IPS DF 4.7 (cell line): Measurements from ENCODE around the gene TFF1.

Source experiments
- DNase-seq: peaks from one replicate; pipeline ENCODE4 v3.0.0-alpha.2; 2013; ENCODE audit warnings: low spot score; ENCODE audit errors: extremely low read depth

TFF1 gene

DNA sequence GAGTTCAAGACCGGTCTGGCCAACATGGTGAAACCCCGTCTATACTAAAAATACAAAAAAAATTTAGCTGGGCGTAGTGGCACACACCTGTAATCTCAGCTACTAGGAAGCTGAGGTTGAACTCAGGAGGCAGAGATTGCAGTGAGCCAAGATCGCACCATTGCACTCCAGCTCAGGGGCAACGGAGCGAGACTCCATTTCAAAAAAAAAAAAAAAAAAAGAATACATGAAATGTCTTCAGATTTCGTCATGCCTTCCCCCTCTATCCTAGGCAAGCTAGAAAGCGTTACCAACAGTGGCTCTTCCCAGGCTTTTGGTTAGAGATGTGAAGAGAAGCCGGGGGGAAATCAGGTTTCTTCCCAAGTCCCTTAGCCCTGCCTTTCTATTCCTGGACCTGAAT is 3.6 kb downstream of the TFF1 start:
- DNase-seq = no peak

DNA sequence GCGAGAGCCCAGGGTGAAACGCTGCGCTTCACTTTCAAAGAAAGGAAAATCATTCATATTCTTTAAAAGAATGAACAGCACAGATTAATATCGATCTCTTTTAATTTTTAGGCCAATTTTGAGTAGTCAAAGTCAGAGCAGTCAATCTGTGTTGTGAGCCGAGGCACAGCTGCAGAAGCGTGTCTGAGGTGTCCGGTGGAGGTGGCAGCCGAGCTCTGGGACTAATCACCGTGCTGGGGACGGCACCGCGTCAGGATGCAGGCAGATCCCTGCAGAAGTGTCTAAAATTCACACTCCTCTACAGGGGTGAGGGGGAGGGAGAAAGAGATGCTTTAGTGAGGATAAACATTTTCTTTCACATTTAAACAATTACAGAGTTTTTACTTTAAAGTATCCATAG is 4.1 kb downstream of the TFF1 start:
- no peak for DNase-seq

DNA sequence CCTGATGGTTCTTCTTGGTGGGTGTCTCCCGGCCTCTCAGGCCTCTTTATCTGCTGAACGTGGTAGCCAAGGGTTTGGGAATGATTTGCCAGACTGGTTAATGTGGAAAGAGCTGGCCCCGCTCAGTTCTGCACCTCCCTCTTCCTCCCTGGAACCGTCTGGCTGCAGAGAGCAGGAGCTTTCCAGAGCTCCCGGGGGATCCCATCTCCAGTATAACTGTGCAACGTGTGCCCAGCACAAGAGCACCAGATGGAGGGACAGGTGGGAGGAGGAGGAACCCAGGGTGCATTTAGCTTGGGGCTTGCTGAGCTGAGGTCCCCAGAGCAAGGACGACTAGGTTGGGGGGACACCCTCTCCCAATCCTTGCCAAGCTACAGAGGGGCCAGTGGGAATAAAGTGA is 5.0 kb downstream of the TFF1 start:
- DNase-seq = no peak

DNA sequence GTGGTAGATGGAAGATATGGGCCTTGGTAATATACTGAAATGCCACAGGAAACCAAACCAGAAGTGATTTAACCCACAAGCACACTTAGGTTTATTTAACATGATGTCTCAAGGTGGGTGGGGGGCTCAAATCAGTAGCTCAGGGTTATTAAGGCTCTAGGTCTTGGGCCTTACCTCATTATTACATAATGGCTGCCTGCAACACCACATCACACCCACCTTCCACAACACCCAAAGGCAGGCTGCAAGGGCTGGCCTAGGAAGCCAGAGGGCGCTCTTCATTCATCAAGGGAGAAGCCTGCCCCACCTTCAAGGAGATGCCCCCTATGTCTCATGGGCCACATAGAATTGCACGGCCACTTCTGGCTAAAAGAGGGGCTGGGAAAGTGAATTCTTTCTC is 6.0 kb downstream of the TFF1 start:
- no peak for DNase-seq

DNA sequence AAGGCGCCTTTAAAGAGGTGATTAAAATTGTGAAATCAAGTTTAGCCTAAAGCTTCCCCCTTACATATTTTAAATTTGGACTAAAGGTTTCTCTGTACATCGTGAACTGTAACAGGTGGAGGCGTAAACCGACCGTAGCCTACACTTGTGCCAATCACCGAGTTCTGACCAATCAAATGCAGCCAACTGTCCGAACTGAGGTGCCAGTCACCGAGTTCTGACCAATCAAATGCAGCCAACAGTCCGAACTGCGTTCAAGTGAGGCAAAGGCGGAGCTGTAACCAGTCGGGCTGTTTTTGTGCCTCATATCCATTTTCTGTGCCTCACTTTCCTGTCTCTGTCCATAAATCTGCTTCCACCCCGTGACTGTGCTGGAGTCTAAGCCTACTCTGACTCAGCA is 7.4 kb downstream of the TFF1 start:
- no peak for DNase-seq

DNA sequence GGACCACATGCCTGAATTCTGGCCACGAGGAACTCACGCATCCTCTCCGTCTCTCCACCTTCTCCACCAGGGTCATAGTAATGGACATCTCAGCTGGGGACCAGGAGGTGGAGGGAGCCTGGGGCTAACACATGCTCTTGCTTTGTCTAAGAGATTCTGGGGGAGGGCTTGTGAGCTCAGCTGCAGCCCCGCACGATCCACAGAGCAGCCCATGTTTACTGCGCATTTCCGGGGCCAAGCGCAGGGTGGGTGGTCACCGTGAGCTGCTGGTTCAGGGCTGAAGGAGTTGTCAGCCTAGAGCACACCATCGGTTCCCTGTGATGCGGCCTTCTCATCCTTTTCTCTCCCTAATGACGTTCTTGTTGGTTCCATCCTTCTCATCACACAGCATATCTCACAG is 8.1 kb downstream of the TFF1 start:
- DNase-seq = no peak

DNA sequence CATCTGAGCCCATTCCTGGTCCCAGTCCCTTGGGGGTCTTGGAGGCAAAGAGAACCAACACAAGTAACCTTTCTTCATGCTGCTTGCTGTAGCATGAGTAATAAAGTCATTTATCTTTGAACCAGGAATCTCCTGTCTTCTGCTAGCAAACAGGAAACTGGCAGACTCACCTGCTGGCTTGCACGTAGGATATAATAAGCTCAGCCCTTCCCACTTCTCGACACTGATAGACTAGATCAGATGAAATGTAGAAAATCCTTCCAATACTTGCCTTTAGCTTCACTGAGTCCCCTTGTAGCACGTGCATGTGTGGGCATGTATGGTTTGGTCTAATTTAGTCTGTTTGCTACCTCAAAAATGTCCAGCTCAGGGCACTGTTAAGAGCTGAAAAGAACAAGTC is 9.0 kb downstream of the TFF1 start:
- no peak for DNase-seq

DNA sequence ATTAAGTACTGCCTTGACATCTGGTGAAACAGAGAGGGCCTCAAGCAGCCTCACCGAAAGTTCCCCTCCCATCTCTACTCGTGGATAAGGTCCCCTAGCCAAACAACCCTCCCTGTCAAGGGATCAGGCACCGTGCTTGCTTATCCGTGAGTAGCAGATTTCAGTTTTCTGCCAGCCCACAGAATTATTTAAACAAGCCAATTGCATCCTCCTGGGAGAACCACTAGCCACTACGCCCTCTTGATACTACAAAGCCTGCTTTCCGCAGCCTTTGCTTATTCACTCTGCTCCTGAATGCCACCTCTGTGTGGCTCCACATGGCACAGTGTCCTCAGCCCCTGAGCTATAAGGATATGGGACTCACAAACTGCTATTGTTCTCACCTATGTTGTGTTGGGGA is 9.7 kb downstream of the TFF1 start:
- DNase-seq = no peak

DNA sequence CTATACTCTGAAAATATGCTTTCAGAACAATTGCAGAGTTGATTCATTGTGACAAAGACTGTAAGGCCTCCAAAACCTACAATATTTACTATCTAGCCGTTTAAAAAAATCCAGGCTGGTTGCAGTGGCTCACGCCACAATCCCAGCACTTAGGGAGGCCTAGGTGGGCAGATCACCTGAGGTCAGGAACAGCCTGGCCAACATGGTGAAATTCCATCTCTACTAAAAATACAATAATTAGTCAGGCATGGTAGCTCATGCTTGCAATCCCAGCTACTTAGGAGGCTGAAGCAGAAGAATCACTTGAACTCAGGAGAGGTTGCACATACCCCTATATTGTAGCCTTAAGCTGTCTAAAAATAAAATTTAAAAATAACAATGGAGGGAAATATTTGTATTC is 10.3 kb downstream of the TFF1 start:
- DNase-seq = no peak

DNA sequence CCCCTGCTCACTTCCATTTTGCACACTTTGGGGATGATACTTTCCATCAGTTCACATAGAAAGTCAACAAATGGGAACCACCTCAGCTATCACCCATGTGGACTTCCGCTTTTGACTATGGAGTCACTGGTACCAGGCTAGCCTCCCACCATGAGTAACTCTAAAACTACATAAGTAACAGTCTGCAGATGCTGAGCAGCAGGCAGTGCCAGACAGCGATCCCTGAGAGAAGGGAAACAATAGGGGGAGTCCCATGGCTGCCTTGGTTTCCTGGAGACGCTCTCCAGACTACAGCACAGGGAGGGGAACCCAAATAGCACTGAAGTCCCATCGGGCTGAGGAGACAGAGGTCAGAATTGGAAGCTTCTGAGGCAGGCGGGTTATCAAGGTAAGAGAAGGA is 12.7 kb downstream of the TFF1 start:
- no peak for DNase-seq

DNA sequence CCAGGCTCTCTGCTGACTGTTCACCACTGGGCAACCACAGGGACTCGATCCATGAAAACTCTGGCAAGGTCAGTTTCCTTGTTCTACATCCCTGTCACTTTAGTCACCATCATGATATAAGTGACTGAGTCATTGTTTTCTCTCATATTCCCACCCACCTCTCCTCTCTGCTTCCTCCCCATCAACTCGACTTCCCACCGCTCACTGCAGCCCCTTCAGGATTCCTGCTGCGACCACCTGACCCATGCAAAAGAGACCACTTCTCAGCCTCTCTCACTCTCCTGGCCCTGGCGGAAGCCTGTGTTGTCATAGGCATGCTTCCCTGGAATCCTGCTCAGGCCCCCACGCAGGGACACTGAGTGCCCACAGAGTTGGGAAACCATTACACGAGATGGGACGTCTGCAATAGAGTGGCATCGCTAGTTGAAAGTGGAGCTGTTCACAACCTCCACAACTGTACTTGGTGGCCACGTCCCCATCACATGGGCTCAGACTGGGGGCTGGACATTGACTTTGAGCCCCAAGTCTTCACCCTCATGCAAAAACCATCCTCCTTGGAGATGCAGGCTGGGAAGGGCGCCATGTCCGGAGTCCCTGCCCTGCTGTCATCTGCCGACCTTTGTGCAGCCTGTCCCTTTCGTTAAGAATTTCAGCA is 13.8 kb downstream of the TFF1 start:
- no peak for DNase-seq

DNA sequence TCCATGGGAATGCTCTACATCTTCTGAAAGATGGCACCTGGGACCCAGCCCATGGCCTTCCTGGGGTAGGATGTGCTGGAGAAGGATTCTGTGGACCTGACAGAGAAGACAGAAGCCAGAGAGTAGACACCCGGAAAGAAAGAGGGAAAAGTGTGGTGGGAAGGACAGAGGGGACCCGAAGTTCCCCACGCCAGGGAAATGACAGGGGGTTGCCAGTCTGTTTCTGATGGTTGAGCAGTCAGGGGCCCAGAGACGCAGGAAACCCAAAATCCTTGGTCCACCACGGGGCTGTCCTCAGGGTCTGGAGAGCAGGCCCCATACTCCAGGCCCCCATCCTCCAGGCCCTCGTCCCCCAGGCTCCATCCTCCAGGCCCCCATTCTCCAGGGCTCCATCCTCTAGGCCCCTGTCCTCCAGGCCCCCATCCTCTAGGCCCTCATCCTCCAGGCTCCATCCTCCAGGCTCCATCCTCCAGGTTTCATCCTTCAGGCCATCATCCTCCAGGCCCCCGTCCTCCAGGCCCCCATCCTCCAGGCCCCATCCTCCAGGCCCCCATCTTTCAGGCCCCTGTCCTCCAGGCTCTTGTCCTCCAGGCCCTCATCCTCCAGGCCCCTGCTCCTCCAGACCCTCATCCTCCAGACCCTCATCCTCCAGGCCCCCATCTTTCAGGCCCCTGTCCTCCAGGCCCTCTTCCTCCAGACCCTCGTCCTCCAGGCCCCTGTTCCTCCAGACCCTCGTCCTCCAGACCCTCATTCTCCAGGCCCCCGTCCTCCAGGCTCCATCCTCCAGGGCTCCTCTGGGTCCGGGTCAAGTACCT is 14.5 kb downstream of the TFF1 start:
- DNase-seq = no peak

DNA sequence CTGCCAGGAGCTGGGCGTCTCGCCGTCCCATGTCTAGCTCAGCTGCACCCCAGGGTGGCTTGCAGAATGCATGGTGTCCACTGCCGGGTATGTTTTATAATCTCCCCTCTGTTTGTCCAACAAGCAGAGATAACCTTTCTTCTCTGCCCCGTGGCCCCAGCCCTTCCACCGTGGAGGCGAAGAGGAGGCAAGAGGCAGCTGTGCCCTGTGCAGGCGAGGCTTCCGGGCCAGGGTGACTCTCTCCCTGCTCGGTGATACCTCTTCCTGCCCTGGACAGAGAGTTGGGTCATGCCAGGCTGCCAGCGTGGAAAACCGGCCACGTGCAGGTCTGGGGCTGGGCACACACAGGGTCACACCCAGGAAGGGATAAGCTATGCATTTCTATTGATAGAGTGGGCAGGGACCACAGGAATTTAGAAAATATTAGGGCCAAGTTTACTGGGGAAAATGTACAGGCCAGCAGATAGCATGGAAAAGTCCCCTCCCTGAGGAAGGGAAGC is 15.4 kb downstream of the TFF1 start, which contains the start of gene TFF2:
Gene TFF2, minus strand, starts transcription at position 68 of the 500 bp plus-strand sequence. Its CDS starts 37 bp downstream, at position 31.
- no peak for DNase-seq

DNA sequence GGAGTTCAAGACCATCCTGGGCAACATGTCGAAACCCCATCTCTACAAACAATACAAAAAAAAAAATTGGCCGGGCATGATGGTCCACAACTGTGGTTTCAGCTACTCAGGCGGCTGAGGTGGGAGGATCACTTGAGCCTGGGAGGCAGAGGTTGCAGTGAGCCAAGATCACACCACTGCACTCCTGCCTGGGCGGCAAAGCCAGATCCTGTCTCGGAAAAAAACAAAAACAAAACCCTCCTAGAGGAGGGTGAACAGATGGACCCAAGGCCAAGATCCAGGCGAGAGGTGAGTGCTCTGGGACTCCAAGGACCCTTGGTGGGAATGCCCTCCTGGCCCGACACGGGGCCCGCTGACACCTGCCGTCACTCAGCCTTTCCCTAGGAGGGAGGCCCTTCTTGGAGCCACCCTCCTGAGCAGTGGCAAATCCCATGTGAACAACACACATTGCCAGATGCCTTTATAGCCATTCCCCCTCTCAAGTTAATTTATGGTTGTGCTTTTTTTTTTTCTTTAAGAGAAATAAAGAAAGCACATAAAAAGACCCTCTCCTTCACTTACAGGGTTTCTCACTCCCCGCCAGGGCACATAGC is 15.9 kb downstream of the TFF1 start:
- no peak for DNase-seq

DNA sequence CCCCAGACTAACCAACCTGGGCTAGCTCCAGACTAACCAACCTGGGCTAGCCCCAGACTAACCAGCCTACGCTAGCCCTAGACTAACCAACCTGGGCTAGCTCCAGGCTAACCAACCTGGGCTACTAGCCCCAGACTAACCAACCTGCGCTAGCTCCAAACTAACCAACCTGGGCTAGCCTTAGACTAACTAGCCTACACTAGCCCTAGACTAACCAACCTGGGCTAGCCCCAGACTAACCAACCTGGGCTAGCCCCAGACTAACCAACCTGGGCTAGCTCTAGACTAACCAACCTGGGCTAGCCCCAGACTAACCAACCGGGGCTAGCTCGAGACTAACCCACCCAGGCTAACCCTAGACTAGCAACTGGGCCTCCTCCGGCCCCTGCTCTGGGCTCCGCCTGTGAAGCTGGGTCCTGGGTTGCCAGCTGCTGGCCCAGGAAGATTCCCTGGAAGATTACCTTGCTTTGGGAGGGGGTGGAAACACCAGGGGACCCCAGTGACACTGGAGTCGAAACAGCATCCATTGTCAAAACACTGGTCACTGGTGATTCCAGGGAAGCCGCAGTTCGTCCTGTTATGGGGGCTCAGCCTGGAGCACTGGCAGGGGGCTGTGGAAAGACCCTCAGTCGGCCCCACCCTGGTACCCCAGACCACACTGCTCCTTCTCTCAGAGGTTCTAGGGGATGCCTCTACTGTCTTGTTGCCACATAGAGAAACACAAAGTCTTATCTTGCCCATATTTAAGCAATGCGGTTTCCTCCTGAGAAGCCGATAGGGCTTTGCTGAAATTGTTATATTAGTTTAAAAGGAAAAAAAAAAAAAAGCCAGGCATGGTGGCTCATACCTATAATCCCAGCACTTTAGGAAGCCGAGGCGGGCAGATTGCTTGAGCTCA is 16.7 kb downstream of the TFF1 start:
- no peak for DNase-seq

DNA sequence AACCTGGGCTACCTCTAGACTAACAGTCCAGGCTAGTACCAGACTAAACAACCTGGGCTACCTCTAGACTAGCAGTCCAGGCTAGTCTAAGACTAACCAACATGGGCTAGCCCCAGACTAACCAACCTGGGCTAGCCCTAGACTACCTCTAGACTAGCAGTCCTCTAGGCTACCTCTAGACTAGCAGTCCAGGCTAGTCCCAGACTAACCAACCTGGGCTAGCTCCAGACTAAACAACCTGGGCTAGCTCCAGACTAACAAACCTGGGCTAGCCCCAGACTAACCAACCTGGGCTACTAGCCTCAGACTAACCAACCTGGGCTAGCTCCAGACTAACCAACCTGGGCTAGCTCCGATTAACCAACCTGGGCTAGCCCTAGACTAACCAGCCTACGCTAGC is 17.6 kb downstream of the TFF1 start:
- no peak for DNase-seq

DNA sequence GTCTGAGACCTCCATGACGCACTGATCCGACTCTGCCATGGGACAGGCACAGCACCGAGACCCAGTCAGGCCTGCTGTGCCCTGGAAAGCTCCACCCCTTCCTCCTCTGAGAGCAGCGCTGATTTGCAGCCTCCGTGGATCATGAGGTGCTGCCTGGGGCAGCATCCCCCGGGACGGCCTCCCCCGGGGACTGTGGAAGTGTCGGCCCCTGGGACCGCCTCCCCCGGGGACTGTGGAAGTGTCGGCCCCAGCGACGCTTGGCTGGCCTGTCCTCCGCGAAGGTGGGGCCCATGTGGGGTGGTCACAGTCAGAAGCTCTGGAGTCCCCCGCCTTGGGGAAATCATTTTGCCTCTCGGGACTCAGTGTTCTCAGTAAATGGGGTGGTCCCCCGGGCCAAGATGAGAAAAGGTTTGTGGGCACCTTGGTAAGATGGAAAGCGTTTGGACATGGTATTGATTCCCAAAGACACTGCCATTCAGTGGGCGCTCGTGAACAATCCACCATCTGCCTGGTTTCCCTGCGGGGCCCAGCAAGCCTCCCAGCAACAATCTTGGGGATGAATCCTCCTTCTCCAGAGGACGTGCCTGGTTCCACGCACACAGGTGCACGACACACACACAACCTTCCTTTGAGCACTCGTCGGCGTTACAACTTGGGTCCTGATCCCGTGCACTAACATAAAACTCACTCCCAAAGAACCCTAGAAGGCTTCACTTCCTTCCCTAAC is 18.6 kb downstream of the TFF1 start:
- DNase-seq = no peak

DNA sequence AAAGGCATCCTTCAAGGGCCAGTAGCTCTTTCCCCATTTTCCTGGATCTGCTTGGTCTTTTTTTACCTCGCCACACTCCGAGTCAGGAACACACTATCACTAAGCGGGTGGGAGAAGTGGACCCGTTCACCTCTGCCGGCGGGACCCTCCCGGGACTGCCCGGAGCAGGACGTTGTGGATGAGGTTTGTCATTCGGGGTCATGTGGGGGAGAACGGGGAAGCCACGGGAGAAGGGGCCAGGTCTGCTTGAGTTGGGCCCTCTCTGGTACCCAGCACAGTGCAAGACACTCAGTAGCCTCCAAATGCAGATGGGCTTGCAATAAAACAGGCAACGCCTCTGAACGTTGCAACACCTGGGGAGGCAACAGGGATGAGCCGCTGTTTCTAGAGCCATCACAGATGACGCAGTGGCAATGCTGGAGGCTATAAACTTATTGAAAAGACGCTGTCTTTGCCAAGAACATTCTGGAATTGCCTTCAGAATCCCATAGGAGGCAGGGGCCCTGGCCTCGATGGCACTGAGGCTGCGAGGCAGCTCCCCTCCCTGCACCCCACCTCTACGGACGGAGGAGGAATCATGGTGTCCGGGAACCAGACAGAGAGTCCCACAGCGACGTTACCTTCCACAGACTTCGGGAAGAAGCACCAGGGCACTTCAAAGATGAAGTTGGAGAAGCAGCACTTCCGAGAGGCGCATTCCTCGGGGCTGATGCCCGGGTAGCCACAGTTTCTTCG is 19.3 kb downstream of the TFF1 start:
- no peak for DNase-seq

DNA sequence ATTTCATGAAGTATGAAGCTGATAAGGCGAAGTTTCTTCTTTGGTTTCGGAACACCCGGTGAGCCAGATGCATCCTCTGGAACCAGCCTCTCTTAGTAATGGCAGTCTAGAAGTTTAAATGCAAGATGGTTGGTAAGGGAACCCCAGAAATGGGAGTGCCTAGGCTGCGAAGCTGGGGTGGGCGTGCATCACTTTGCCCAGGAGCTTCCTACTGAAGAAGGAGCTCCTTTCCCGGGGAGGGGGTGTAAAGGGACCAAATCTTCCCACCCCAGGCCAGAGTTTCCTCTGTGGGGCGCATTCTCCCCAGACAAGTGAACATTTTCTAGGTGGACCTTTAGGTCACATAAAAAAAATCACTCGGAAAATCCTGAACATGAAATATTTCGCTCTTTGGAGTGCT is 19.9 kb downstream of the TFF1 start:
- DNase-seq = no peak

DNA sequence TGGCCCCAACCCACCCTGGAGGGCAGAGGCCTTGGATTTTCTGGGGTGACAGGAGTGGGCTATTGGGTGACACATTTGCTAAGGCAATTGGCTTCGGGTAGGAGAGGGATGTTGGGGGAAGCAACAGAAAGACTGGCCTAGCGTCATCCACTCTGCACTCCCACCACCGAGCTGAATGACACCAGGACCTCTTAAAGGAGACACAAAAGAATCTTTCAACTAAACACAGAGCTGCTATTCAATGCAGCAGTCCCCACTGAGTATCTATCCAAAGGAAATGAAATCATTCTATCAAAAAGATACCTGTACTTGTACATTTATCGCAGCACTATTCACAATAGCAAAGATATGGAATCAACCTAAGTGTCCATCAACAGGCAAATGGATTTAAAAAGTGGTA is 21.7 kb downstream of the TFF1 start:
- DNase-seq = no peak
